ENCODE data around the gene LMO1.

Gene LMO1

GRCh38 chr11:8213376-8213775 lies 50.3 kb downstream of the LMO1 start:
- in situ Hi-C loops (cut with MboI; ENCODE audit: low sequenced_read_pairs), result no loop called here

- in situ Hi-C loops (cut with MboI; ENCODE audit: low sequenced_read_pairs), result no loop called here
Observed at GRCh38 chr11:8209208-8209807, 54.4 kb downstream of the LMO1 start.

- in situ Hi-C loops (cut with MboI; ENCODE audit: low sequenced_read_pairs), result no loop called here
Observed at GRCh38 chr11:8207080-8208000, 56.3 kb downstream of the LMO1 start.

GRCh38 chr11:8206251-8207079 lies 57.2 kb downstream of the LMO1 start:
- in situ Hi-C loops (cut with MboI; ENCODE audit: low sequenced_read_pairs), result no loop called here

GRCh38 chr11:8205566-8205965 lies 58.1 kb downstream of the LMO1 start:
- in situ Hi-C loops (cut with MboI; ENCODE audit: low sequenced_read_pairs), result no loop called here

- in situ Hi-C loops (cut with MboI; ENCODE audit: low sequenced_read_pairs), result no loop called here
Observed at GRCh38 chr11:8204596-8204995, 59.1 kb downstream of the LMO1 start.

GRCh38 chr11:8204025-8204424 lies 59.7 kb downstream of the LMO1 start:
- in situ Hi-C loops (cut with MboI; ENCODE audit: low sequenced_read_pairs), result no loop called here

- in situ Hi-C loops (cut with MboI; ENCODE audit: low sequenced_read_pairs), result no loop called here
Observed at GRCh38 chr11:8203414-8203715, 60.3 kb downstream of the LMO1 start.

GRCh38 chr11:8202516-8203413 lies 60.9 kb downstream of the LMO1 start:
- in situ Hi-C loops (cut with MboI; ENCODE audit: low sequenced_read_pairs), result no loop called here

GRCh38 chr11:8201644-8202365 lies 61.9 kb downstream of the LMO1 start:
- in situ Hi-C loops (cut with MboI; ENCODE audit: low sequenced_read_pairs), result no loop called here

- in situ Hi-C loops (cut with MboI; ENCODE audit: low sequenced_read_pairs), result no loop called here
Observed at GRCh38 chr11:8199676-8200075, 64.0 kb downstream of the LMO1 start.

- in situ Hi-C loops (cut with MboI; ENCODE audit: low sequenced_read_pairs), result no loop called here
Observed at GRCh38 chr11:8196749-8197148, 66.9 kb downstream of the LMO1 start.

GRCh38 chr11:8194956-8195355 lies 68.7 kb downstream of the LMO1 start:
- in situ Hi-C loops (cut with MboI; ENCODE audit: low sequenced_read_pairs), result no loop called here

GRCh38 chr11:8192896-8193209 lies 70.8 kb downstream of the LMO1 start:
- in situ Hi-C loops (cut with MboI; ENCODE audit: low sequenced_read_pairs), result no loop called here

GRCh38 chr11:8192016-8192895 lies 71.4 kb downstream of the LMO1 start:
- in situ Hi-C loops (cut with MboI; ENCODE audit: low sequenced_read_pairs), result no loop called here

GRCh38 chr11:8190431-8190830 lies 73.2 kb downstream of the LMO1 start:
- in situ Hi-C loops (cut with MboI; ENCODE audit: low sequenced_read_pairs), result no loop called here

- in situ Hi-C loops (cut with MboI; ENCODE audit: low sequenced_read_pairs), result no loop called here
Observed at GRCh38 chr11:8186429-8186828, 77.2 kb downstream of the LMO1 start.

- in situ Hi-C loops (cut with MboI; ENCODE audit: low sequenced_read_pairs), result no loop called here
Observed at GRCh38 chr11:8183111-8183510, 80.6 kb downstream of the LMO1 start.

GRCh38 chr11:8180469-8180868 lies 83.2 kb downstream of the LMO1 start:
- in situ Hi-C loops (cut with MboI; ENCODE audit: low sequenced_read_pairs), result no loop called here
